CD14-positive monocyte (primary cell): Measurements from ENCODE around the gene WNT6. TPM values are rescaled to one million over a fixed set of nuclear protein-coding genes. Genes with fewer than 3 reads are reported as not detected.

ENCODE experiments used
- DNase-seq, 3 donors: peaks; one replicate each; pipeline ENCODE4 v3.0.0-alpha.2; 2011 to 2022
- H2AFZ ChIP-seq: 2 replicates; pipeline ENCODE4 v1.6.0; 2012; ENCODE audit warnings: mild to moderate bottlenecking, low read depth, low read length, inconsistent platforms; ENCODE audit not compliant: insufficient read depth, poor library complexity, severe bottlenecking
- H3K27ac ChIP-seq, 2 donors: 1 replicate in 1 of 2; 2 replicates in 1 of 2; pipeline ENCODE4 v1.5.1; 2012 to 2013; ENCODE audit warnings: low read length in 2 of 2, control low read depth in 1 of 2, inconsistent platforms in 1 of 2, low read depth in 1 of 2, mild to moderate bottlenecking in 1 of 2
- H3K27me3 ChIP-seq, 2 donors: one replicate each; pipeline versions ENCODE4 v1.6.0 to v1.6.1; 2011 to 2013; ENCODE audit warnings: low read length in 2 of 2; ENCODE audit not compliant: control insufficient read depth in 2 of 2, insufficient read depth in 2 of 2
- H3K36me3 ChIP-seq, 2 donors: replicated peaks in 1 of 2; 1 replicate in 1 of 2; 2 replicates in 1 of 2; pipeline versions ENCODE4 v1.5.1 to v1.6.1; 2012 to 2013; ENCODE audit warnings: low read length in 2 of 2, control low read depth in 1 of 2, inconsistent platforms in 1 of 2, mild to moderate bottlenecking in 1 of 2; ENCODE audit not compliant: insufficient read depth in 2 of 2, control insufficient read depth in 1 of 2
- H3K4me1 ChIP-seq, 2 donors: 1 replicate in 1 of 2; 2 replicates in 1 of 2; pipeline versions ENCODE4 v1.5.1 to v1.6.1; 2012 to 2013; ENCODE audit warnings: low read length in 2 of 2, control low read depth in 1 of 2, inconsistent platforms in 1 of 2, mild to moderate bottlenecking in 1 of 2, moderate library complexity in 1 of 2; ENCODE audit not compliant: insufficient read depth in 2 of 2, control insufficient read depth in 1 of 2
- H3K4me2 ChIP-seq: replicated peaks from 2 replicates; pipeline ENCODE3; 2012; ENCODE audit warnings: low read length, moderate library complexity, mild to moderate bottlenecking; ENCODE audit not compliant: poor library complexity, severe bottlenecking; ENCODE audit errors: extremely low read depth
- H3K4me3 ChIP-seq, 3 experiments: fragments of 200-600 bp in 1 of 3; sonication (generic) in 1 of 3; replicated peaks in 1 of 3; 1 replicate in 2 of 3; 2 replicates in 1 of 3; pipeline ENCODE4 v1.5.1; 2011 to 2013; ENCODE audit warnings: low read length in 3 of 3, mild to moderate bottlenecking in 3 of 3, control low read depth in 2 of 3, low read depth in 2 of 3, inconsistent platforms in 1 of 3, moderate library complexity in 1 of 3
- H3K79me2 ChIP-seq: 2 replicates; pipeline ENCODE4 v1.6.0; 2012; ENCODE audit warnings: mild to moderate bottlenecking, control low read depth, inconsistent platforms, low read length, moderate library complexity; ENCODE audit not compliant: insufficient read depth
- H3K9ac ChIP-seq: 2 replicates; pipeline ENCODE4 v1.6.0; 2017; ENCODE audit warnings: low read length, mild to moderate bottlenecking; ENCODE audit not compliant: insufficient read depth, poor library complexity, severe bottlenecking
- H3K9me3 ChIP-seq, 2 donors: replicated peaks in 1 of 2; 1 replicate in 1 of 2; 2 replicates in 1 of 2; pipeline versions ENCODE4 v1.5.1 to v1.6.1; 2012 to 2013; ENCODE audit warnings: low read length in 2 of 2, control low read depth in 1 of 2; ENCODE audit not compliant: control insufficient read depth in 1 of 2, insufficient read depth in 1 of 2
- H4K20me1 ChIP-seq: 2 replicates; pipeline ENCODE4 v1.6.0; 2012; ENCODE audit warnings: mild to moderate bottlenecking, low read length, control low read depth, moderate library complexity; ENCODE audit not compliant: insufficient read depth
- H3K27ac Mint-ChIP-seq, 7 donors: one replicate each; pipeline ENCODE4 v1.8.0; 2020; ENCODE audit warnings: mild to moderate bottlenecking in 7 of 7, mixed read lengths in 7 of 7, moderate library complexity in 6 of 7, inconsistent platforms in 2 of 7
- H3K27me3 Mint-ChIP-seq, 3 donors: one replicate each; pipeline ENCODE4 v1.8.0; 2021 to 2022; ENCODE audit warnings: low read depth in 3 of 3, mild to moderate bottlenecking in 3 of 3, mixed read lengths in 3 of 3, moderate library complexity in 3 of 3, inconsistent platforms in 1 of 3
- H3K36me3 Mint-ChIP-seq, 2 donors: one replicate each; pipeline ENCODE4 v1.8.0; 2020; ENCODE audit warnings: mixed read lengths in 2 of 2, inconsistent platforms in 1 of 2, mild to moderate bottlenecking in 1 of 2
- H3K4me1 Mint-ChIP-seq: one replicate; pipeline ENCODE4 v1.8.0; 2020; ENCODE audit warnings: mild to moderate bottlenecking, mixed read lengths
- H3K4me3 Mint-ChIP-seq, 2 donors: one replicate each; pipeline ENCODE4 v1.8.0; 2020; ENCODE audit warnings: mild to moderate bottlenecking in 2 of 2, mixed read lengths in 2 of 2, moderate library complexity in 1 of 2
- H3K9me3 Mint-ChIP-seq, 7 donors: one replicate each; pipeline ENCODE4 v1.8.0; 2020 to 2022; ENCODE audit warnings: mixed read lengths in 7 of 7, mild to moderate bottlenecking in 6 of 7, moderate library complexity in 6 of 7, inconsistent platforms in 2 of 7
- WGBS: methylation state at CpG from one replicate; pipeline ENCODE4 v1.1.5; 2013; ENCODE audit warnings: missing lambda C conversion rate; ENCODE audit not compliant: insufficient coverage; 5-methylcytosine and 5-hydroxymethylcytosine counted together
- intact Hi-C, 2 donors: fragments of 100-400 bp; cut with micrococcal nuclease; formaldehyde crosslinking; loops; one replicate each; pipeline versions ENCODE4 v1.15.0 to v1.15.1; 2023
- polyA plus RNA-seq, 3 donors: library from polyadenylated mRNA; depleted of rRNA in 1 of 3; unstranded in 2 of 3; stranded (reverse) in 1 of 3; fragments of 300-500 nt in 2 of 3; fragments of >200 nt in 1 of 3; fragmentation: Illumina TruSeq in 2 of 3; gene quantifications; 1 replicate in 2 of 3; 2 replicates in 1 of 3; pipeline ENCODE4 v1.2.3, GENCODE V29; 2012 to 2021
- TF ChIP-seq, protein P1 (sequence below): fragments of 200-600 bp; IDR thresholded peaks from one replicate; pipeline ENCODE4 v1.8.0; 2022; ENCODE audit warnings: antibody characterized with exemption, mild to moderate bottlenecking

Gene WNT6
- polyA plus RNA-seq, 3 donors = 0.27 to 0.65 (median 0.37) TPM

DNA sequence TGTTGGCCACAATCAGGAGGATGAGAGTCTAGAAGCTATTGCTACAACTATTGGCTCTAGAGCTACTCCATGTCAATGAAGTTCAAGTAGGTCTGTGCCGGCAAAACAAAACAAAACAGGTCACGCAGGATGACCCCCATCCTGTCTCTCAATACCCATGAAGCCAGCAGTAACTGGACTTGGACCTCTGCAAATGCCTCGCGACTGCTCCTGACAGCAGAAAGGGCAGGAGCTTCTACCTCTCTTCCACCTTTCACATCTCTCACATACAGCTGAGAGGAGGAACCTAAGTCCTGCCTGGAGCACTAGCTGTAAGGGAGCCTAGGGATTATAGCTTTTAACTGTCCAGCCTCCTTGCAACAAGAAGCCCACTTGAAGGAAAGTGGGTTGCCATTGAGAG is 44.0 kb upstream of the WNT6 start:
- H3K4me3 Mint-ChIP-seq = no peak overlapping the region
- no peaks in the 10 kb centered on the region for H3K79me2 ChIP-seq
- no peak overlapping the region for H3K27ac ChIP-seq
- no peaks in the 10 kb centered on the region for H3K9me3 ChIP-seq
- peaks cover 17 to 73% of the 10 kb centered on the region in 2 donors for H3K36me3 ChIP-seq
- H3K9ac ChIP-seq = no peak overlapping the region
- no peak for DNase-seq
- peaks cover 81 to 84% of the 10 kb centered on the region in 2 donors for H3K36me3 Mint-ChIP-seq
- peaks cover 21% of the 10 kb centered on the region for H4K20me1 ChIP-seq
- WGBS = 96% methylated on average over 3 of the region's 4 CpGs
- peaks cover 50% of the 10 kb centered on the region for H3K4me1 Mint-ChIP-seq
- intact Hi-C loops = no loop called here
- peaks cover 29 to 39% of the 10 kb centered on the region in 2 donors for H3K4me1 ChIP-seq
- peaks cover 15 to 30% (median 15%) of the 10 kb centered on the region in 3 donors for H3K27me3 Mint-ChIP-seq
- no peak overlapping the region for H3K4me3 ChIP-seq
- no peak overlapping the region for H3K4me2 ChIP-seq
- peaks cover 0 to 3% of the 10 kb centered on the region in 2 donors for H3K27me3 ChIP-seq
- no peak overlapping the region for H2AFZ ChIP-seq
- H3K9me3 Mint-ChIP-seq = peaks cover 0 to 8% (median 2%) of the 10 kb centered on the region in 7 donors
- H3K27ac Mint-ChIP-seq = peak overlapping the region in 2 of 7 donors; percentile 22 to 70
- TF ChIP-seq, protein P1, sequence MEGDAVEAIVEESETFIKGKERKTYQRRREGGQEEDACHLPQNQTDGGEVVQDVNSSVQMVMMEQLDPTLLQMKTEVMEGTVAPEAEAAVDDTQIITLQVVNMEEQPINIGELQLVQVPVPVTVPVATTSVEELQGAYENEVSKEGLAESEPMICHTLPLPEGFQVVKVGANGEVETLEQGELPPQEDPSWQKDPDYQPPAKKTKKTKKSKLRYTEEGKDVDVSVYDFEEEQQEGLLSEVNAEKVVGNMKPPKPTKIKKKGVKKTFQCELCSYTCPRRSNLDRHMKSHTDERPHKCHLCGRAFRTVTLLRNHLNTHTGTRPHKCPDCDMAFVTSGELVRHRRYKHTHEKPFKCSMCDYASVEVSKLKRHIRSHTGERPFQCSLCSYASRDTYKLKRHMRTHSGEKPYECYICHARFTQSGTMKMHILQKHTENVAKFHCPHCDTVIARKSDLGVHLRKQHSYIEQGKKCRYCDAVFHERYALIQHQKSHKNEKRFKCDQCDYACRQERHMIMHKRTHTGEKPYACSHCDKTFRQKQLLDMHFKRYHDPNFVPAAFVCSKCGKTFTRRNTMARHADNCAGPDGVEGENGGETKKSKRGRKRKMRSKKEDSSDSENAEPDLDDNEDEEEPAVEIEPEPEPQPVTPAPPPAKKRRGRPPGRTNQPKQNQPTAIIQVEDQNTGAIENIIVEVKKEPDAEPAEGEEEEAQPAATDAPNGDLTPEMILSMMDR = no peak

GRCh38 chr2:218816561-218817011 is 43.0 kb upstream of the WNT6 start:
- intact Hi-C loops = no loop called here
- Mint-ChIP-seq H3K4me1 (peaks cover 49% of the 10 kb centered on the region), H3K9me3 (peaks cover 0 to 8% (median 3%) of the 10 kb centered on the region in 7 donors), H3K27ac (peak overlapping the region in 3 of 7 donors; percentile 60 to 85 (median 73)), H3K36me3 (peaks cover 83 to 88% of the 10 kb centered on the region in 2 donors), H3K27me3 (peaks cover 14 to 34% (median 16%) of the 10 kb centered on the region in 3 donors), H3K4me3 (peak overlapping the region in 1 of 2 donors; percentile 14)
- 76% methylated on average over 2 of the region's 2 CpGs for WGBS
- Histone ChIP-seq H3K79me2 (no peaks in the 10 kb centered on the region), H4K20me1 (peaks cover 17% of the 10 kb centered on the region), H2AFZ (no peak overlapping the region), H3K36me3 (peaks cover 17 to 71% of the 10 kb centered on the region in 2 donors), H3K9ac (no peak overlapping the region), H3K27me3 (peaks cover 0 to 3% of the 10 kb centered on the region in 2 donors), H3K27ac (no peak overlapping the region), H3K9me3 (no peaks in the 10 kb centered on the region), H3K4me1 (peaks cover 28 to 38% of the 10 kb centered on the region in 2 donors), H3K4me2 (no peak overlapping the region), H3K4me3 (no peak overlapping the region)
- DNase-seq = no peak
- TF ChIP-seq, protein P1 = no peak
